ENCODE results near the gene BTNL9. TPM values are rescaled to one million over a fixed set of nuclear protein-coding genes. Genes with fewer than 3 reads are reported as not detected.

Gene BTNL9
- total RNA-seq, 1 donor from 2014 or later: 0.24 TPM

DNA sequence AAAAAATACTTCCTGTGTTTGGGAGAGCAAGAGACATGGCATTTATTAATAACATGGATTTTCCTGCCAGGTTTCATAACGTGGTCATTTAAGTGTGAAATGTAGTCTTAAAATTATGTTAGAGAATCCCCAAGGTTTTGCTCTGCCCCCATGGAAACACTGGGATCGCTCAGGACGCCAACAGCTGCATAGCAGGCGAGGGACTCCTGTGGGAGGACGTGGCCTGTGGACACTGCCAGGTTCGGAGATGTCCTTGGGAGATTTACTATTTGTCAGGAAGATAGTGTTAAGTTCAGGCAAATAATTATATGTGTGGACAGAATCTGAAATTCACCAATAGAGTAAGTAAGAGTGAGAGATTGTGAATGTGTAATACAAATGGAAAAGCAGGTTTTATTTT, 977 bp downstream of the BTNL9 start:
- no peaks in the 10 kb centered on the region for H3K36me3 Mint-ChIP-seq
- H3K27me3 Mint-ChIP-seq (ENCODE audit: insufficient read depth, low read depth): peaks cover 4% of the 10 kb centered on the region
- peaks cover 6% of the 10 kb centered on the region for H3K4me1 Mint-ChIP-seq

GRCh38 chr5:181042036-181042713, 2.1 kb downstream of the BTNL9 start:
- no peaks in the 10 kb centered on the region for H3F3A ChIP-seq (ENCODE audit: low read depth)
- no peaks in the 10 kb centered on the region for H3K79me2 ChIP-seq (ENCODE audit: low read depth)
- H3K4me3 ChIP-seq: no peak overlapping the region
- no peaks in the 10 kb centered on the region for H3K4me1 ChIP-seq
- no peaks in the 10 kb centered on the region for H4K20me1 ChIP-seq (ENCODE audit: low read depth)
- no peak overlapping the region for H3K4me3 Mint-ChIP-seq
- no peak for TF ChIP-seq CTCF (IDR thresholded peaks at IDR 0.05)
- no peak for TF ChIP-seq EZH2phosphoT487 (IDR thresholded peaks at IDR 0.05)
- TF ChIP-seq EZH2 (IDR thresholded peaks at IDR 0.05): no peak
- H3K4me2 ChIP-seq: no peak overlapping the region
- H3K36me3 ChIP-seq: no peaks in the 10 kb centered on the region
- H3K27me3 Mint-ChIP-seq (ENCODE audit: insufficient read depth, low read depth): peaks cover 4% of the 10 kb centered on the region
- H3K36me3 Mint-ChIP-seq: no peaks in the 10 kb centered on the region
- no peak overlapping the region for H3K9ac ChIP-seq
- peaks cover 80% of the 10 kb centered on the region for H3K27me3 ChIP-seq
- peaks cover 6% of the 10 kb centered on the region for H3K4me1 Mint-ChIP-seq
- no peaks in the 10 kb centered on the region for H3K9me3 Mint-ChIP-seq
- no peak for DNase-seq (ENCODE audit: low spot score)
- no peaks in the 10 kb centered on the region for H3K9me3 ChIP-seq (ENCODE audit: low read depth)
- H2AFZ ChIP-seq (replicated peaks): no peak overlapping the region
- no peak overlapping the region for H3K27ac Mint-ChIP-seq
- no peak overlapping the region for H3K27ac ChIP-seq

More for the DNA sequence above, 977 bp downstream of the BTNL9 start:
- Histone ChIP-seq H3K79me2 (ENCODE audit: low read depth) (no peaks in the 10 kb centered on the region), H3K4me2 (no peak overlapping the region), H3K36me3 (no peaks in the 10 kb centered on the region), H2AFZ (replicated peaks) (no peak overlapping the region), H3K9me3 (ENCODE audit: low read depth) (no peaks in the 10 kb centered on the region), H3K9ac (no peak overlapping the region), H3K4me3 (no peak overlapping the region), H3K4me1 (peaks cover 6% of the 10 kb centered on the region), H3F3A (ENCODE audit: low read depth) (no peaks in the 10 kb centered on the region), H3K27ac (no peak overlapping the region), H4K20me1 (ENCODE audit: low read depth) (no peaks in the 10 kb centered on the region), H3K27me3 (peaks cover 68% of the 10 kb centered on the region)
- H3K9me3 Mint-ChIP-seq: no peaks in the 10 kb centered on the region
- H3K4me3 Mint-ChIP-seq: no peak overlapping the region
- no peak overlapping the region for H3K27ac Mint-ChIP-seq
- DNase-seq (ENCODE audit: low spot score): no peak
- no peak for TF ChIP-seq CTCF (IDR thresholded peaks at IDR 0.05)
- no peak for TF ChIP-seq EZH2 (IDR thresholded peaks at IDR 0.05)
- no peak for TF ChIP-seq EZH2phosphoT487 (IDR thresholded peaks at IDR 0.05)

DNA sequence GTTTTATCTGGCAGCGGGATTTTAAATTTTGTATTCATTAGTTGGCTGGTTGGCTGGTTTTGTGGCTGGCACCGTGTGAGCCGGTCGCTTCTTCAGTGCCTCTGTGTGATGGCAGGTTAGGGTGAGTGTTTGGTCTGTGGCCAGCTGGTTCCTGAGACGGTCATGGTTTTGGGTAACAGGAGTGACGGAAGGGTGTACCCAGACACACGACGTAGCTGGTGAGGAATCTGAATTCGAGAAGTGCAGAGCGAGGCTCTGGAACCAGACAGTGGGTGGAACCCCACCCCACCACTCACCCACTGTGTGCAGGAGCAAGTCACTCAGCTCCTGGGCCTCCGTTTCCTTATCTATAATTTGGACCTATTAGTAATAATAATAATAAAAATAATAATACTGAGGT, 2.7 kb downstream of the BTNL9 start:
- Histone ChIP-seq H3F3A (ENCODE audit: low read depth) (no peaks in the 10 kb centered on the region), H3K4me2 (no peak overlapping the region), H3K9me3 (ENCODE audit: low read depth) (no peaks in the 10 kb centered on the region), H2AFZ (replicated peaks) (no peak overlapping the region), H3K9ac (no peak overlapping the region), H3K36me3 (no peaks in the 10 kb centered on the region), H3K4me3 (no peak overlapping the region), H3K27ac (no peak overlapping the region), H3K79me2 (ENCODE audit: low read depth) (no peaks in the 10 kb centered on the region), H4K20me1 (ENCODE audit: low read depth) (no peaks in the 10 kb centered on the region), H3K27me3 (peaks cover 85% of the 10 kb centered on the region), H3K4me1 (no peaks in the 10 kb centered on the region)
- TF ChIP-seq CTCF (IDR thresholded peaks at IDR 0.05) (no peak), EZH2 (IDR thresholded peaks at IDR 0.05) (no peak), EZH2phosphoT487 (IDR thresholded peaks at IDR 0.05) (no peak)
- Mint-ChIP-seq H3K27me3 (ENCODE audit: insufficient read depth, low read depth) (peaks cover 6% of the 10 kb centered on the region), H3K27ac (no peak overlapping the region), H3K4me1 (peaks cover 6% of the 10 kb centered on the region), H3K9me3 (no peaks in the 10 kb centered on the region), H3K36me3 (no peaks in the 10 kb centered on the region), H3K4me3 (no peak overlapping the region)
- no peak for DNase-seq (ENCODE audit: low spot score)
